ENCODE results near the gene TMX1. TPM values are rescaled to one million over a fixed set of nuclear protein-coding genes. Genes with fewer than 3 reads are reported as not detected.

TMX1 gene
- total RNA-seq, 1 experiment from 2014 or later = 46.2 TPM

GRCh38 chr14:51244591-51244990 lies 4.5 kb downstream of the TMX1 start:
- POLR2A ChIA-PET = no interaction called here
- RAD21 ChIA-PET (ENCODE audit: low non-redundant PET in 1 of 2, low total read pairs in 2 of 2, uncharacterized antibody in 2 of 2, unreplicated experiment in 2 of 2) = no interaction called here
- peaks cover 78% of the 10 kb centered on the region for H3K79me2 ChIP-seq (ENCODE audit: insufficient read depth, low read length)

GRCh38 chr14:51246032-51246431 lies 6.0 kb downstream of the TMX1 start:
- H3K4me1 ChIP-seq (ENCODE audit: control insufficient read depth in 1 of 2, insufficient read depth in 2 of 2, low read length in 2 of 2) = peaks cover 5 to 6% of the 10 kb centered on the region in 2 experiments; a peak in 3 of 4 replicates
- no TSS peak for BruUV-seq (replicated peaks)
- ChIA-PET POLR2A (no interaction called here), RAD21 (ENCODE audit: low non-redundant PET in 1 of 2, low total read pairs in 2 of 2, uncharacterized antibody in 2 of 2, unreplicated experiment in 2 of 2) (no interaction called here), CTCF (no interaction called here)
- no peak overlapping the region for H2AFZ ChIP-seq (ENCODE audit: low read depth, low read length, poor library complexity, severe bottlenecking)
- peaks cover 68% of the 10 kb centered on the region for H3K79me2 ChIP-seq (ENCODE audit: insufficient read depth, low read length)
- peaks cover 32 to 41% of the 10 kb centered on the region in 2 experiments; a peak in 3 of 4 replicates for H3K36me3 ChIP-seq (ENCODE audit: control insufficient read depth in 1 of 2, insufficient read depth in 2 of 2, low read length in 2 of 2)
- no peak overlapping the region for H3K4me3 ChIP-seq (replicated peaks in 1 of 2; ENCODE audit: low read depth in 1 of 2, low read length in 2 of 2)
- no peak overlapping the region for H3K4me2 ChIP-seq (ENCODE audit: low read length)
- intact Hi-C loops (cut with micrococcal nuclease) = no loop called here
- no peak for DNase-seq (ENCODE audit: low read depth, low spot score)
- no peaks in the 10 kb centered on the region for H3K9me2 ChIP-seq (ENCODE audit: insufficient read depth)
- H3K27me3 ChIP-seq (ENCODE audit: insufficient read depth, low read length) = no peaks in the 10 kb centered on the region
- H3K27ac ChIP-seq (ENCODE audit: low read depth, low read length) = no peak overlapping the region
- TF ChIP-seq ZNF274 (IDR thresholded peaks at IDR 0.05; ENCODE audit: low read depth, low read length) = no peak
- TF ChIP-seq FOSL1 (IDR thresholded peaks at IDR 0.05; ENCODE audit: low read depth) = no peak
- H4K20me1 ChIP-seq (ENCODE audit: insufficient read depth) = no peaks in the 10 kb centered on the region
- ATAC-seq = no peak
- H3K9me3 ChIP-seq (ENCODE audit: control insufficient read depth in 1 of 2, insufficient read depth in 1 of 2, low read depth in 1 of 2, low read length in 2 of 2) = no peaks in the 10 kb centered on the region
- no peak overlapping the region for H3K9ac ChIP-seq (ENCODE audit: low read length)

More at GRCh38 chr14:51244591-51244990, 4.5 kb downstream of the TMX1 start:
- intact Hi-C loops (cut with micrococcal nuclease) = no loop called here
- Histone ChIP-seq H3K4me1 (ENCODE audit: control insufficient read depth in 1 of 2, insufficient read depth in 2 of 2, low read length in 2 of 2) (peaks cover 5 to 9% of the 10 kb centered on the region in 2 experiments; a peak in 3 of 4 replicates), H3K9ac (ENCODE audit: low read length) (no peak overlapping the region), H3K27me3 (ENCODE audit: insufficient read depth, low read length) (no peaks in the 10 kb centered on the region), H3K36me3 (ENCODE audit: control insufficient read depth in 1 of 2, insufficient read depth in 2 of 2, low read length in 2 of 2) (peaks cover 22 to 28% of the 10 kb centered on the region in 2 experiments; a peak in 3 of 4 replicates), H3K4me2 (ENCODE audit: low read length) (no peak overlapping the region), H3K9me2 (ENCODE audit: insufficient read depth) (no peaks in the 10 kb centered on the region), H4K20me1 (ENCODE audit: insufficient read depth) (no peaks in the 10 kb centered on the region), H3K27ac (ENCODE audit: low read depth, low read length) (no peak overlapping the region), H3K4me3 (replicated peaks in 1 of 2; ENCODE audit: low read depth in 1 of 2, low read length in 2 of 2) (no peak overlapping the region), H3K9me3 (ENCODE audit: control insufficient read depth in 1 of 2, insufficient read depth in 1 of 2, low read depth in 1 of 2, low read length in 2 of 2) (no peaks in the 10 kb centered on the region), H2AFZ (ENCODE audit: low read depth, low read length, poor library complexity, severe bottlenecking) (no peak overlapping the region)
- no TSS peak for BruUV-seq (replicated peaks)
- DNase-seq (ENCODE audit: low read depth, low spot score) = no peak
- CTCF ChIA-PET = no interaction called here
- no peak for ATAC-seq
- no peak for TF ChIP-seq SIN3A (IDR thresholded peaks at IDR 0.05; ENCODE audit: low read depth)
